Measurements from ENCODE around the gene SCML1. TPM values are rescaled to one million over a fixed set of nuclear protein-coding genes. Genes with fewer than 3 reads are reported as not detected.

The SCML1 gene
- total and polyA plus RNA-seq, 2 of the 8 experiments (the other 6 are each of a cell fraction or from before 2014, with no cell fraction given): 2.2 to 2.5 TPM

- TF ChIP-seq ZNF274 (IDR thresholded peaks at IDR 0.05; ENCODE audit: borderline replicate concordance, extremely low read depth, low read length) (no peak), KDM1A (IDR thresholded peaks at IDR 0.05; ENCODE audit: borderline replicate concordance, low read length) (no peak)
Observed at GRCh38 chrX:17768997-17769396, 31.7 kb downstream of the SCML1 start (continued).
